Adrenal gland (tissue), 5 donors: ENCODE data around the gene EPS8L1.
"Not testable (repeated sequence)": the region's sequence is repeated elsewhere in the genome, so short reads cannot be mapped to it uniquely, and the experiment has no call there.

Experiments used
- CTCF ChIP-seq, 6 experiments: fragments of 450-650 bp in 4 of 6; fragments of 200-600 bp in 2 of 6; sonication (generic) in 1 of 6; IDR thresholded peaks; 1 replicate in 5 of 6; 2 replicates in 1 of 6; pipeline versions ENCODE4 v1.5.1 to v1.8.0; 2016 to 2021; ENCODE audit warnings: antibody characterized with exemption in 6 of 6, mild to moderate bottlenecking in 2 of 6, moderate library complexity in 1 of 6
- POLR2A ChIP-seq, 2 donors: fragments of 450-650 bp; IDR thresholded peaks; one replicate each; pipeline ENCODE4 v1.6.1; 2017; ENCODE audit warnings: antibody characterized with exemption in 2 of 2, mild to moderate bottlenecking in 2 of 2, moderate library complexity in 1 of 2
- donor health status: DM: no; HTN: no; CAD: no.

DNA sequence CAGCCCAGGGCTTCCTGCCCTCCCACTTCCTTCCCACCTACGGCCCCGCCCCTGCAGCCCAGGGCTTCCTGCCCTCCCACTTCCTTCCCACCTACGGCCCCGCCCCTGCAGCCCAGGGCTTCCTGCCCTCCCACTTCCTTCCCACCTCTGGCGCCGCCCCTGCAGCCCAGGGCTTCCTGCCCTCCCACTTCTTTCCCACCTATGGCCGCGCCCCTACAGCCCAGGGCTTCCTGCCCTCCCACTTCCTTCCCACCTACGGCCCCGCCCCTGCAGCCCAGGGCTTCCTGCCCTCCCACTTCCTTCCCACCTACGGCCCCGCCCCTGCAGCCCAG lies 48.6 kb upstream of the EPS8L1 start:
- not testable (repeated sequence) for TF ChIP-seq CTCF, POLR2A (IDR thresholded peaks at IDR 0.05)
